HG02970 (cell line): ENCODE data around the gene CARM1.
A peak's percentile ranks its signal among the peaks of the same experiment; 100 is the strongest.
"Not testable (repeated sequence)": the region's sequence is repeated elsewhere in the genome, so short reads cannot be mapped to it uniquely, and the experiment has no call there.

Experiments
- ATAC-seq: cut with Tn5 transposase; IDR thresholded peaks from one replicate; pipeline ENCODE4 v1.9.1; 2021; ENCODE audit warnings: mild to moderate bottlenecking, moderate library complexity, moderate number of reproducible peaks; ENCODE audit not compliant: unreplicated experiment, low FRiP score

Gene CARM1

GRCh38 chr19:10923260-10924112, 52.1 kb downstream of the CARM1 start:
- ATAC-seq: no peak

GRCh38 chr19:10924597-10924996, 53.2 kb downstream of the CARM1 start:
- ATAC-seq: no peak

- ATAC-seq: peak; percentile 24
Measured at GRCh38 chr19:10927730-10928562, 56.6 kb downstream of the CARM1 start.

GRCh38 chr19:10928563-10929401, 57.4 kb downstream of the CARM1 start, which contains the start of the genes TIMM29 and YIPF2:
Gene TIMM29 (plus strand): TSS chr19:10928811. CDS start chr19:10928823, 12 bp downstream.
Gene YIPF2 (minus strand): TSS chr19:10928639. CDS start chr19:10928410, 229 bp downstream.
- ATAC-seq: peak; percentile 80

- no peak for ATAC-seq
Measured at GRCh38 chr19:10929402-10929794, 58.0 kb downstream of the CARM1 start.

GRCh38 chr19:10935371-10936059, 64.2 kb downstream of the CARM1 start:
- ATAC-seq: no peak

- ATAC-seq: no peak
Measured at GRCh38 chr19:10936661-10937084, 65.3 kb downstream of the CARM1 start.

- ATAC-seq: not testable (repeated sequence)
Measured at GRCh38 chr19:10941649-10942048, 70.3 kb downstream of the CARM1 start.

GRCh38 chr19:10943412-10943811, 72.1 kb downstream of the CARM1 start:
- not testable (repeated sequence) for ATAC-seq

- ATAC-seq: no peak
Measured at GRCh38 chr19:10945264-10945663, 73.9 kb downstream of the CARM1 start.

- ATAC-seq: no peak
Measured at GRCh38 chr19:10946958-10947657, 75.8 kb downstream of the CARM1 start.

- ATAC-seq: no peak
Measured at GRCh38 chr19:10952809-10953208, 81.5 kb downstream of the CARM1 start.

GRCh38 chr19:10959277-10959968, 88.1 kb downstream of the CARM1 start:
- not testable (repeated sequence) for ATAC-seq

- ATAC-seq: peak; percentile 76
Measured at GRCh38 chr19:10960314-10961072, 89.1 kb downstream of the CARM1 start, which contains the start of gene SMARCA4. Gene SMARCA4 (plus strand): TSS chr19:10961030. CDS start chr19:10984152, 23,122 bp downstream.

- ATAC-seq: peak; percentile 43
Measured at GRCh38 chr19:10961073-10961860, 89.9 kb downstream of the CARM1 start.

GRCh38 chr19:10962863-10963262, 91.5 kb downstream of the CARM1 start:
- no peak for ATAC-seq

GRCh38 chr19:10963865-10964264, 92.5 kb downstream of the CARM1 start:
- no peak for ATAC-seq
